LNCAP (cell line): ENCODE data around the gene CAMK2A.

Experiments used
- TF ChIP-seq, protein P1 (sequence below): fragments of 450-650 bp; IDR thresholded peaks from 2 replicates; pipeline ENCODE4 v1.5.1; 2017; ENCODE audit warnings: mild to moderate bottlenecking

CAMK2A gene

DNA sequence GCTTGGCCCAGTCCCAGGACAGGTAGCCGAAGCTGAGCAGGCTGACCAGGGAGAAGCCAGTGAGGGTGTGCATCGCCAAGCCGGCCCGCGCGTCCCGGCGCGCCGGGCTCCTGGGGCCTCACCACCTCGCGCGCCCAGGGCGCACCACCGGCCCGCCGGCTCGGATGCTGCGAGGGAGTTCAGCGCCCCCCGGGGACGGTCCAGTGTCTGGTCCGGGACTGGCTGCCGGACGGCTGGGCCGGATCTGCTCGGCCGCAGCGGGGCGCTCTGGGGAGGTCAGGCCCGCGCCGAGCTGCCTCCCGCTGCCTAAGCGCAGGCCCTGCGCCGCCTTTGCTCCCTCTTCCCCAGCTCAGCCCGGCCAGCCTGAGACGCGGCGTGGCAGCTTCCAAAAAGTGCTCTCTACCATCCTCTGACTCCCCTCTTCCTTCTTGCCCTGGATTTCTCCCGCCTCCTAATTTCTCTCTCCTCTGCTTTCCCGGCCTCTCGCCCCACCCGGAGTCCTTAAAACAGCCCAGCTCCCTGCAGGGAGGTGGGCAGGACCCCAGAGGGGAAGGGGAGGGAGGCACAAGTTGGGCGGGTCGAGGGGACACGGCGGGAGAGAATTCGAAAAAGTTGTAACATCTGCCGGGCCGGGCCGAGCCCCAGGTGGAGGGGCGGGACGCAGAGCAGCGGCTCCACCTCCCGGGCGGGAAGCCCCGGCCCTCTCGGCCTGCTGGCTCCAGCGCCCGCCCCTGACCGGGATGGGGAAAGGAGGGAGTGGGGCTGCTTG, 12.9 kb upstream of the CAMK2A start, which contains the start of gene ARSI:
Gene ARSI, minus strand, starts transcription at position 605 of the 769 bp plus-strand sequence. Its CDS starts 532 bp downstream, at position 73.
- TF ChIP-seq, protein P1, sequence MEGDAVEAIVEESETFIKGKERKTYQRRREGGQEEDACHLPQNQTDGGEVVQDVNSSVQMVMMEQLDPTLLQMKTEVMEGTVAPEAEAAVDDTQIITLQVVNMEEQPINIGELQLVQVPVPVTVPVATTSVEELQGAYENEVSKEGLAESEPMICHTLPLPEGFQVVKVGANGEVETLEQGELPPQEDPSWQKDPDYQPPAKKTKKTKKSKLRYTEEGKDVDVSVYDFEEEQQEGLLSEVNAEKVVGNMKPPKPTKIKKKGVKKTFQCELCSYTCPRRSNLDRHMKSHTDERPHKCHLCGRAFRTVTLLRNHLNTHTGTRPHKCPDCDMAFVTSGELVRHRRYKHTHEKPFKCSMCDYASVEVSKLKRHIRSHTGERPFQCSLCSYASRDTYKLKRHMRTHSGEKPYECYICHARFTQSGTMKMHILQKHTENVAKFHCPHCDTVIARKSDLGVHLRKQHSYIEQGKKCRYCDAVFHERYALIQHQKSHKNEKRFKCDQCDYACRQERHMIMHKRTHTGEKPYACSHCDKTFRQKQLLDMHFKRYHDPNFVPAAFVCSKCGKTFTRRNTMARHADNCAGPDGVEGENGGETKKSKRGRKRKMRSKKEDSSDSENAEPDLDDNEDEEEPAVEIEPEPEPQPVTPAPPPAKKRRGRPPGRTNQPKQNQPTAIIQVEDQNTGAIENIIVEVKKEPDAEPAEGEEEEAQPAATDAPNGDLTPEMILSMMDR: no peak

DNA sequence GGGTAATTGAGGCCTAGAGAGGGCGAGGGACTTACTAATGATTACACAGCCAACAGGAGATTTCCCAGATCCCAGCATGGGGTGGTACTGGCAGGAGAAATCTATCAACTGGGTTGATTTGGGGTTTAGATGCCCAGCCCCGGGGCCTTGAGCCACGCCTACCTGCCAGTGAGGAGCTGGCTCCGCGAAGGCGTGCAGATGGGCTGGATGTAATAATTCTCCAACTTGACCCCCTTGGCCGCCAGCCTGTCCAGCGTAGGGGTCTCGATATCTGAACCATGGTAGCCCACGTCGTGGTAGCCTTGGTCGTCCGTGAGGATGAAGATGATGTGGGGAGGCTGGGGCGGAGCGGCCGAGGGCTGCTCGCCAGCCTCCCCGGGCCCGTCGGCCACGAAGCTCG, 12.3 kb upstream of the CAMK2A start:
- TF ChIP-seq, protein P1: no peak

- TF ChIP-seq, protein P1: no peak
Observed at GRCh38 chr5:150301170-150301505, 11.6 kb upstream of the CAMK2A start.

DNA sequence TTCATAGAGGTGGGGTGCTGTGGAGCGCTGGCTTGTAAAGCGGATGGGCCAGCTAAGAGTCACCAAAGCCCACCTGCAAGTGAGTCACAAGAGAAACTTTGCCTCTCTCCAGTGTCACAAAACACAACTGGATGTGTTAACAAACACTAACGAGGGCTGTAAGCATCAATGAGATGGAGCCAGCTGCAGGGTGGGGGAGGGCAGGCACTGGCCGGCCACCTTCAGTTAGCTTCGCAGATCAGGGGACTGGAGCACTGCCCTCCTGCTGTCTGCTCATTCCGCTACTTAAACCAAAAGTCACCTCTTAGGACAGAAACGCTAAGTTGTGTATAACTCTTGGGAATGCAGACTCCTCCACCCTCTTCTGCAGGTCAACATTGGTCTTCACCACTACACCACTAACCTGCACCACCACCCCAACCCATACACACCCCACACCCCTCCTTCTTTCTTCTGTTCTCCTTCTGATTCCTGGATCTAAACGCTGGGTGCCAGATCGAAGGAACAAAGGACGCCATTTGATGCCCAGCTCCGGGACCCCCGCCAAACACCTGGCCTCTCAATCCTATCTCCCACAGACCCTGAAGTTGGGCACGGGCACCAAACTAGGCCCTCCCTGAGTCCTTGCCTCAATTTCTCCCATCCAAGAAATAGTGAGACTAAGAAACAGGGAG, 11.1 kb upstream of the CAMK2A start:
- TF ChIP-seq, protein P1: no peak

DNA sequence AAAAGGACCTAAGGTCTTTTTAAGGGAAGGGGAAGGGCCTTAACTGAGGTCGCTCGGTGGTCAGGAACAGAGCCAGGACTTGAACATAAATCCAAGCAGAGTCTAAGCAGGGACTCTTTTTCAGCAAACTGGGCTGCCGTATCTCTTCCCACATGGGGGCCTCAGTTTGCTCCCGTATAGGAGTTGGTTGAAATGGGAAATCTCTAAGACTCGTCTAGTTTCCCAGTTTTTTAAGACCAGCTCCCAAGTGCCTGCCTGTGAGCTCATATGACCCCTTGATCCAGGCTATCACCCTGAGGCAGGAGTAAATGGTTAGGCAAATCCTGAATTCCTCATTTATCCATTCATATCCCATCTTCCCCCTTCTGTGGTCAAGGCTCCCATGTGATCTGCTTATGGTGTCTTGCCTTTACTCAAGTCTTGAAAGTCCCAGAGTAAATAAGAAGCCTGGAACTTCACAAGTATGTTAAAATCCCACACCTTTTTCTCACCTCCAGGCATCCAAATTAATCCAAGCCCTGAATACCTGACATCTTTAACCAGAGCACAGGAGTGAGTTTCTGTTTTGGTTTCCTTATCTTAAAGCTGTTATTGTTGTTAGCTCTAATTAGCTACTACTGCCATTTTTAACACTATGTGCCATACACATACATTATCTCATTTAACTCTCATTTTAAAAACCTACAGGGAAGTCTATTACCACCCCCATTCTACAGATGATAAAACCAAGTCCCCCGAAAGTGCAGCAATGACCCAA, 10.2 kb upstream of the CAMK2A start:
- TF ChIP-seq, protein P1: no peak

DNA sequence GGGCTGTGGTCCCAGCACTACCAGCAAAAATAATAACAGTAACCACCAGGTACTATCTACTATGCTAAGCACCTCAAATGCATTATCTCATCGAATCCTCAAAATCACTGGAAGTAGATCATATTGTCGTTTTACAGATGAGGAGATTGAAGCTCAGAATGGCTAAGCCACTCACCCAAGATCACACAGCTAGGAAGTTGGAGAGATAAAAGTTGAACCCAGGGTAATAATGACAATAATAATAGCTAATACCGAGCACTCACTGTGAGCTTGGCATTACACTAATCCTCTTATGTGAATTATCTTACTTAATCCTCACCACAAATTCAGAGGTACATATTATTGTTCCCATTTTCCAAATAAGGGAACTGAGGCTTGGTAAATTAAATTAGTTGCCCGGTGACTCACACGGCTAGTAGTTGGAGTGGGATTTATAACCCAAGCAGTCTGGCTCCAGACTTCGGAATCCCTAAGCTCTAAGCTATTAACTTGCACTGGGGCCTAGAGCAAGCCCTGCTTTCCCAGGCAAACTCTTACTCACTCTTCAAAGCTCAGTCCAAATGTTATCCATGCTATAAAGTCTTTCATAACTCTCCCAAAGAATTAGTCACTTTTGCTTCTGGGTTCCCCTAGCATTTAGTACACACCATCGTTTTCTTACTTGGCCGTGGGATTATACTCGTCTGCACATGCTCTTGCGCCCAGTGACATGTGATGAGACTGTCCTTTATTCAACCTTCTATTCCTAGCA, 9.3 kb upstream of the CAMK2A start:
- TF ChIP-seq, protein P1: no peak
